HCT116 (cell line): ENCODE results near the gene CCDC182. TPM values are rescaled to one million over a fixed set of nuclear protein-coding genes. Genes with fewer than 3 reads are reported as not detected.

Experiments
- ATAC-seq: fragments of 200-7000 bp; cut with Tn5 transposase; 2 replicates; pipeline ENCODE4 v1.9.1; 2020; ENCODE audit warnings: mild to moderate bottlenecking, moderate library complexity
- BruUV-seq: library from RNA; stranded (reverse); fragments of 400-500 nt; replicated peaks from 2 replicates; lab custom pipeline; 2021; lab: Mats Ljungman, UMichigan
- CTCF ChIA-PET: fragments of 300-600 bp; sonication (Branson Sonifier 250); formaldehyde crosslinking; loops from one replicate; lab custom pipeline; 2021; ENCODE audit warnings: antibody characterized with exemption; lab: Charles Lee
- POLR2A ChIA-PET: fragments of 300-600, 350-600 bp; sonication (Branson Sonifier 250); formaldehyde crosslinking; loops from one replicate; lab custom pipeline; 2021; ENCODE audit warnings: antibody characterized with exemption; lab: Charles Lee
- RAD21 ChIA-PET, 2 experiments: fragments of 300-600 bp; sonication (Branson Sonifier 250); formaldehyde crosslinking; loops; one replicate each; lab custom pipeline; 2023; ENCODE audit warnings: low total read pairs in 2 of 2; ENCODE audit not compliant: uncharacterized antibody in 2 of 2, unreplicated experiment in 2 of 2, low non-redundant PET in 1 of 2; lab: Charles Lee
- DNase-seq: peaks from one replicate; pipeline ENCODE4 v3.0.0-alpha.2; 2010; ENCODE audit warnings: low read depth, low spot score
- H2AFZ ChIP-seq: fragments of 200-600 bp; shearing (Covaris generic), sonication (generic); 2 replicates; pipeline ENCODE4 v1.6.1; 2017; ENCODE audit warnings: low read depth, mixed run types, mixed read lengths, antibody characterized with exemption, low read length; ENCODE audit not compliant: poor library complexity, severe bottlenecking
- H3K27ac ChIP-seq: 2 replicates; pipeline ENCODE4 v1.5.1; 2012; ENCODE audit warnings: low read depth, low read length
- H3K27me3 ChIP-seq: fragments of 200-600 bp; sonication (generic); 2 replicates; pipeline ENCODE4 v1.6.1; 2016; ENCODE audit warnings: mixed run types, low read length, mixed read lengths; ENCODE audit not compliant: insufficient read depth
- H3K36me3 ChIP-seq, 2 experiments: fragments of 200-500 bp in 1 of 2; fragments of 200-600 bp in 1 of 2; sonication (Bioruptor generic) in 1 of 2; sonication (generic) in 1 of 2; 2 replicates each; pipeline versions ENCODE4 v1.5.1 to v1.6.1; 2014 to 2016; ENCODE audit warnings: low read length in 2 of 2, inconsistent platforms in 1 of 2, mixed read lengths in 1 of 2, mixed run types in 1 of 2; ENCODE audit not compliant: insufficient read depth in 2 of 2, control insufficient read depth in 1 of 2
- H3K4me1 ChIP-seq, 2 experiments: fragments of 200-600 bp in 1 of 2; sonication (generic) in 1 of 2; 2 replicates each; pipeline versions ENCODE4 v1.5.1 to v1.6.1; 2012 to 2017; ENCODE audit warnings: low read length in 2 of 2, inconsistent platforms in 1 of 2, mild to moderate bottlenecking in 1 of 2, mixed read lengths in 1 of 2, mixed run types in 1 of 2, moderate library complexity in 1 of 2; ENCODE audit not compliant: insufficient read depth in 2 of 2, control insufficient read depth in 1 of 2
- H3K4me2 ChIP-seq: fragments of 200-600 bp; sonication (generic); 2 replicates; pipeline ENCODE4 v1.6.1; 2017; ENCODE audit warnings: mixed run types, low read length, mixed read lengths
- H3K4me3 ChIP-seq, 2 experiments: fragments of 200-600 bp in 1 of 2; sonication (generic) in 1 of 2; replicated peaks in 1 of 2; 2 replicates each; pipeline ENCODE4 v1.5.1; 2011 to 2016; ENCODE audit warnings: low read length in 2 of 2, control low read depth in 1 of 2, low read depth in 1 of 2, mild to moderate bottlenecking in 1 of 2, mixed read lengths in 1 of 2, mixed run types in 1 of 2
- H3K79me2 ChIP-seq: fragments of 200-600 bp; sonication (generic); 2 replicates; pipeline ENCODE4 v1.6.1; 2017; ENCODE audit warnings: mild to moderate bottlenecking, mixed run types, low read length, moderate library complexity, mixed read lengths; ENCODE audit not compliant: insufficient read depth
- H3K9ac ChIP-seq: fragments of 200-600 bp; sonication (generic); 2 replicates; pipeline ENCODE4 v1.6.1; 2016; ENCODE audit warnings: low read length, mixed read lengths
- H3K9me2 ChIP-seq: fragments of 200-600 bp; sonication (generic), shearing (Covaris generic); 2 replicates; pipeline ENCODE4 v1.6.1; 2017; ENCODE audit warnings: mixed run types, mild to moderate bottlenecking, moderate library complexity; ENCODE audit not compliant: insufficient read depth
- H3K9me3 ChIP-seq, 2 experiments: fragments of 200-500 bp in 1 of 2; fragments of 200-600 bp in 1 of 2; sonication (Bioruptor generic) in 1 of 2; sonication (generic) in 1 of 2; 2 replicates each; pipeline ENCODE4 v1.6.1; 2014 to 2017; ENCODE audit warnings: low read length in 2 of 2, mixed read lengths in 2 of 2, inconsistent platforms in 1 of 2, low read depth in 1 of 2, mild to moderate bottlenecking in 1 of 2, mixed run types in 1 of 2, moderate library complexity in 1 of 2; ENCODE audit not compliant: control insufficient read depth in 1 of 2, insufficient read depth in 1 of 2
- H4K20me1 ChIP-seq: fragments of 200-600 bp; sonication (generic), shearing (Covaris generic); 2 replicates; pipeline ENCODE4 v1.6.1; 2017; ENCODE audit warnings: mixed run types, mild to moderate bottlenecking, moderate library complexity; ENCODE audit not compliant: insufficient read depth
- CBX3 ChIP-seq: IDR thresholded peaks from 2 replicates; pipeline ENCODE4 v1.6.1; 2012; ENCODE audit warnings: low read depth
- CEBPB ChIP-seq: IDR thresholded peaks from 2 replicates; pipeline ENCODE4 v1.6.1; 2012; ENCODE audit warnings: low read depth
- ELF1 ChIP-seq: IDR thresholded peaks from 2 replicates; pipeline ENCODE4 v1.6.1; 2012; ENCODE audit warnings: low read depth, borderline replicate concordance
- EZH2phosphoT487 ChIP-seq: fragments of 200-600 bp; IDR thresholded peaks from 2 replicates; pipeline ENCODE4 v1.6.1; 2018; ENCODE audit warnings: antibody characterized with exemption, borderline replicate concordance
- FOSL1 ChIP-seq: IDR thresholded peaks from 2 replicates; pipeline ENCODE4 v1.6.1; 2012; ENCODE audit warnings: low read depth
- JUND ChIP-seq: IDR thresholded peaks from 2 replicates; pipeline ENCODE4 v1.6.1; 2012
- POLR2A ChIP-seq: IDR thresholded peaks from 2 replicates; pipeline ENCODE4 v1.7.0; 2011; ENCODE audit warnings: borderline replicate concordance; ENCODE audit not compliant: insufficient read depth, insufficient read length; ENCODE audit errors: extremely low read depth
- POLR2AphosphoS5 ChIP-seq: IDR thresholded peaks from 2 replicates; pipeline ENCODE4 v1.6.1; 2011; ENCODE audit warnings: mild to moderate bottlenecking, low read depth, low read length, moderate library complexity
- RAD21 ChIP-seq: IDR thresholded peaks from 2 replicates; pipeline ENCODE4 v1.6.1; 2012; ENCODE audit warnings: low read depth, mild to moderate bottlenecking
- SIN3A ChIP-seq: IDR thresholded peaks from 2 replicates; pipeline ENCODE4 v1.6.1; 2012; ENCODE audit warnings: low read depth
- SRF ChIP-seq: IDR thresholded peaks from 2 replicates; pipeline ENCODE4 v1.6.1; 2012; ENCODE audit warnings: low read depth
- TCF7L2 ChIP-seq: IDR thresholded peaks from 2 replicates; pipeline ENCODE4 v1.7.0; 2011; ENCODE audit warnings: borderline replicate concordance, inconsistent platforms; ENCODE audit not compliant: insufficient read depth, insufficient read length; ENCODE audit errors: extremely low read depth
- YY1 ChIP-seq: IDR thresholded peaks from 2 replicates; pipeline ENCODE4 v1.6.1; 2011; ENCODE audit warnings: low read length, low read depth, moderate library complexity, mild to moderate bottlenecking; ENCODE audit not compliant: insufficient replicate concordance; ENCODE audit errors: extremely low read depth
- ZFX ChIP-seq: fragments of 450-650 bp; IDR thresholded peaks from 2 replicates; pipeline ENCODE4 v1.6.1; 2017
- ZNF274 ChIP-seq: fragments of 200-500 bp; sonication (Bioruptor generic); IDR thresholded peaks from 2 replicates; pipeline ENCODE4 v1.6.1; 2014; ENCODE audit warnings: mild to moderate bottlenecking, low read depth, low read length, inconsistent platforms
- intact Hi-C: fragments of 100-400 bp; cut with micrococcal nuclease; formaldehyde crosslinking; loops from 2 replicates; pipeline ENCODE4 v1.10.0; 2022
- total RNA-seq: library from RNA; stranded (reverse); gene quantifications from one replicate; pipeline ENCODE4 v1.2.1, GENCODE V29; 2021; ENCODE audit not compliant: unreplicated experiment
- TF ChIP-seq, protein P1 (sequence below): IDR thresholded peaks from 2 replicates; pipeline ENCODE4 v1.6.1; 2012
- TF ChIP-seq, protein P2 (sequence below): IDR thresholded peaks from 2 replicates; pipeline ENCODE4 v1.6.1; 2011; ENCODE audit warnings: mild to moderate bottlenecking, low read length, moderate library complexity; ENCODE audit not compliant: insufficient replicate concordance; ENCODE audit errors: extremely low read depth
- TF ChIP-seq, protein P3 (sequence below), 3 experiments: fragments of 200-600 bp in 1 of 3; sonication (generic) in 1 of 3; IDR thresholded peaks in 2 of 3; conservative IDR thresholded peaks in 1 of 3; 2 replicates each; pipeline ENCODE4 v1.5.1; 2012 to 2017; ENCODE audit warnings: low read depth in 2 of 3, low read length in 2 of 3, antibody characterized with exemption in 1 of 3, borderline replicate concordance in 1 of 3, control low read depth in 1 of 3, mild to moderate bottlenecking in 1 of 3, mixed read lengths in 1 of 3, mixed run types in 1 of 3, moderate library complexity in 1 of 3; ENCODE audit not compliant: insufficient read depth in 1 of 3

CCDC182 gene
- total RNA-seq, 1 experiment from 2014 or later = not detected

DNA sequence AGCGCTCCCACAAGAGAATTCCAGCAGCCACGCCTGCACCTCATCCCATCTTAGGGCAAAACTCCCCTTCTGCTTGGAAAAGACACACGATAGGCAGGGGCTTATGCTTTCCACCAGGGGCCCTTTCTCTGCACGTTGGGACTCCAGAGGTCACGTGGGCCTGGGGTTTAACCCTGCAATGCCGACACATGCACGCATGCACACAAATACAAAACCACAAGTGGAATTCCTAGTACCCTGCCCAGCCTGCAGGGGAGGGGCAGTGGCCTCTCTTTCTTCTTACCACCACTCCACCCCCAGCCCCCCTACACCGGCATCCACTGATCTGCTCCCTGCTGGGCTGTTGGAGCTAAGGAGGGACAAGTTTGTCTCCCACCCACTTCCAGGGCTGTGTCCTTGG, 16.8 kb upstream of the CCDC182 start:
- no peaks in the 10 kb centered on the region for H3K9me3 ChIP-seq
- H3K4me3 ChIP-seq = no peak overlapping the region
- H2AFZ ChIP-seq = no peak overlapping the region
- TF ChIP-seq SRF (no peak), TCF7L2 (no peak), ZNF274 (no peak), CBX3 (no peak), CEBPB (no peak), POLR2A (no peak), EZH2phosphoT487 (no peak), ZFX (no peak), POLR2AphosphoS5 (no peak), YY1 (no peak), FOSL1 (no peak), RAD21 (no peak), ELF1 (no peak), JUND (no peak), SIN3A (no peak)
- TF ChIP-seq, protein P1, sequence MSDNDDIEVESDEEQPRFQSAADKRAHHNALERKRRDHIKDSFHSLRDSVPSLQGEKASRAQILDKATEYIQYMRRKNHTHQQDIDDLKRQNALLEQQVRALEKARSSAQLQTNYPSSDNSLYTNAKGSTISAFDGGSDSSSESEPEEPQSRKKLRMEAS = no peak
- TF ChIP-seq, protein P2, sequence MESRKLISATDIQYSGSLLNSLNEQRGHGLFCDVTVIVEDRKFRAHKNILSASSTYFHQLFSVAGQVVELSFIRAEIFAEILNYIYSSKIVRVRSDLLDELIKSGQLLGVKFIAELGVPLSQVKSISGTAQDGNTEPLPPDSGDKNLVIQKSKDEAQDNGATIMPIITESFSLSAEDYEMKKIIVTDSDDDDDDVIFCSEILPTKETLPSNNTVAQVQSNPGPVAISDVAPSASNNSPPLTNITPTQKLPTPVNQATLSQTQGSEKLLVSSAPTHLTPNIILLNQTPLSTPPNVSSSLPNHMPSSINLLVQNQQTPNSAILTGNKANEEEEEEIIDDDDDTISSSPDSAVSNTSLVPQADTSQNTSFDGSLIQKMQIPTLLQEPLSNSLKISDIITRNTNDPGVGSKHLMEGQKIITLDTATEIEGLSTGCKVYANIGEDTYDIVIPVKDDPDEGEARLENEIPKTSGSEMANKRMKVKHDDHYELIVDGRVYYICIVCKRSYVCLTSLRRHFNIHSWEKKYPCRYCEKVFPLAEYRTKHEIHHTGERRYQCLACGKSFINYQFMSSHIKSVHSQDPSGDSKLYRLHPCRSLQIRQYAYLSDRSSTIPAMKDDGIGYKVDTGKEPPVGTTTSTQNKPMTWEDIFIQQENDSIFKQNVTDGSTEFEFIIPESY = no peak
- TF ChIP-seq, protein P3, sequence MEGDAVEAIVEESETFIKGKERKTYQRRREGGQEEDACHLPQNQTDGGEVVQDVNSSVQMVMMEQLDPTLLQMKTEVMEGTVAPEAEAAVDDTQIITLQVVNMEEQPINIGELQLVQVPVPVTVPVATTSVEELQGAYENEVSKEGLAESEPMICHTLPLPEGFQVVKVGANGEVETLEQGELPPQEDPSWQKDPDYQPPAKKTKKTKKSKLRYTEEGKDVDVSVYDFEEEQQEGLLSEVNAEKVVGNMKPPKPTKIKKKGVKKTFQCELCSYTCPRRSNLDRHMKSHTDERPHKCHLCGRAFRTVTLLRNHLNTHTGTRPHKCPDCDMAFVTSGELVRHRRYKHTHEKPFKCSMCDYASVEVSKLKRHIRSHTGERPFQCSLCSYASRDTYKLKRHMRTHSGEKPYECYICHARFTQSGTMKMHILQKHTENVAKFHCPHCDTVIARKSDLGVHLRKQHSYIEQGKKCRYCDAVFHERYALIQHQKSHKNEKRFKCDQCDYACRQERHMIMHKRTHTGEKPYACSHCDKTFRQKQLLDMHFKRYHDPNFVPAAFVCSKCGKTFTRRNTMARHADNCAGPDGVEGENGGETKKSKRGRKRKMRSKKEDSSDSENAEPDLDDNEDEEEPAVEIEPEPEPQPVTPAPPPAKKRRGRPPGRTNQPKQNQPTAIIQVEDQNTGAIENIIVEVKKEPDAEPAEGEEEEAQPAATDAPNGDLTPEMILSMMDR (IDR thresholded peaks at IDR 0.05 in 2 of 3, conservative IDR thresholded peaks at IDR 0.05 in 1 of 3; ENCODE audit: borderline replicate concordance in 1 of 3, insufficient read depth in 1 of 3, low read depth in 2 of 3, low read length in 2 of 3) = no peak
- ATAC-seq (peak; percentile 34; the same call in 1 of the 2 replicates), DNase-seq (no peak)
- ChIA-PET POLR2A (interaction anchor here (0.7 kb wide), 2 partner anchors 22 to 940 kb away, joined by 4 read pairs; no protein-coding TSS in a partner anchor), CTCF (interaction anchor here (1.1 kb wide), 1 partner anchor 14 kb away, joined by 5 read pairs; no protein-coding TSS in a partner anchor), RAD21 (no interaction called here)
- no peaks in the 10 kb centered on the region for H4K20me1 ChIP-seq
- H3K9ac ChIP-seq = no peak overlapping the region
- BruUV-seq = no TSS peak
- H3K4me2 ChIP-seq = no peak overlapping the region
- H3K36me3 ChIP-seq = no peaks in the 10 kb centered on the region
- no peaks in the 10 kb centered on the region for H3K4me1 ChIP-seq
- intact Hi-C loops = no loop called here
- H3K79me2 ChIP-seq = no peaks in the 10 kb centered on the region
- H3K27ac ChIP-seq = no peak overlapping the region
- no peaks in the 10 kb centered on the region for H3K9me2 ChIP-seq
- peaks cover 4% of the 10 kb centered on the region; the same call in 1 of the 2 replicates for H3K27me3 ChIP-seq
